ENCODE results near the gene GRIN3A. TPM values are rescaled to one million over a fixed set of nuclear protein-coding genes. Genes with fewer than 3 reads are reported as not detected.

The GRIN3A gene
- total RNA-seq, 2 donors from 2014 or later, result not detected

GRCh38 chr9:101639311-101639710 is 99.1 kb downstream of the GRIN3A start:
- DNase-seq, result no peak
- Mint-ChIP-seq H3K27me3 (peaks cover 10% of the 10 kb centered on the region), H3K36me3 (ENCODE audit: low read depth) (peaks cover 2% of the 10 kb centered on the region), H3K4me1 (no peaks in the 10 kb centered on the region), H3K4me3 (no peak overlapping the region), H3K27ac (no peak overlapping the region)
- no peaks in the 10 kb centered on the region for H3K9me3 ChIP-seq (ENCODE audit: control insufficient read depth, low read length, poor library complexity, severe bottlenecking)
- ATAC-seq, result no peak

- H3K27ac Mint-ChIP-seq, result no peak overlapping the region
- no peaks in the 10 kb centered on the region for H3K4me1 Mint-ChIP-seq
- DNase-seq (no peak), ATAC-seq (no peak)
- H3K27me3 Mint-ChIP-seq, result peaks cover 10% of the 10 kb centered on the region
- H3K36me3 Mint-ChIP-seq (ENCODE audit: low read depth), result peaks cover 2% of the 10 kb centered on the region
- no peak overlapping the region for H3K4me3 Mint-ChIP-seq
- no peaks in the 10 kb centered on the region for H3K9me3 ChIP-seq (ENCODE audit: control insufficient read depth, low read length, poor library complexity, severe bottlenecking)
Observed at GRCh38 chr9:101636247-101636646, 102.2 kb downstream of the GRIN3A start.

- ATAC-seq, result no peak
- Mint-ChIP-seq H3K4me3 (no peak overlapping the region), H3K27me3 (peaks cover 10% of the 10 kb centered on the region), H3K27ac (no peak overlapping the region), H3K36me3 (ENCODE audit: low read depth) (no peaks in the 10 kb centered on the region), H3K4me1 (no peaks in the 10 kb centered on the region)
- DNase-seq, result no peak
- no peaks in the 10 kb centered on the region for H3K9me3 ChIP-seq (ENCODE audit: control insufficient read depth, low read length, poor library complexity, severe bottlenecking)
Observed at GRCh38 chr9:101635473-101635872, 103.0 kb downstream of the GRIN3A start.

GRCh38 chr9:101634741-101635409 is 103.6 kb downstream of the GRIN3A start:
- no peaks in the 10 kb centered on the region for H3K9me3 ChIP-seq (ENCODE audit: control insufficient read depth, low read length, poor library complexity, severe bottlenecking)
- DNase-seq, result no peak
- no peak overlapping the region for H3K4me3 Mint-ChIP-seq
- H3K27ac Mint-ChIP-seq, result no peak overlapping the region
- no peak for ATAC-seq
- H3K4me1 Mint-ChIP-seq, result no peaks in the 10 kb centered on the region
- H3K27me3 Mint-ChIP-seq, result peaks cover 10% of the 10 kb centered on the region
- H3K36me3 Mint-ChIP-seq (ENCODE audit: low read depth), result no peaks in the 10 kb centered on the region

- Mint-ChIP-seq H3K27me3 (peaks cover 10% of the 10 kb centered on the region), H3K27ac (no peak overlapping the region), H3K4me1 (no peaks in the 10 kb centered on the region), H3K36me3 (ENCODE audit: low read depth) (no peaks in the 10 kb centered on the region), H3K4me3 (no peak overlapping the region)
- ATAC-seq, result no peak
- no peak for DNase-seq
- H3K9me3 ChIP-seq (ENCODE audit: control insufficient read depth, low read length, poor library complexity, severe bottlenecking), result no peaks in the 10 kb centered on the region
Observed at GRCh38 chr9:101632611-101633010, 105.8 kb downstream of the GRIN3A start.

- H3K27me3 Mint-ChIP-seq, result peaks cover 6% of the 10 kb centered on the region
- no peaks in the 10 kb centered on the region for H3K36me3 Mint-ChIP-seq (ENCODE audit: low read depth)
Observed at GRCh38 chr9:101631892-101632291, 106.6 kb downstream of the GRIN3A start.

GRCh38 chr9:101629636-101630035 is 108.8 kb downstream of the GRIN3A start:
- H3K36me3 Mint-ChIP-seq (ENCODE audit: low read depth), result no peaks in the 10 kb centered on the region
- peaks cover 6% of the 10 kb centered on the region for H3K4me1 Mint-ChIP-seq
- no peak overlapping the region for H3K27ac Mint-ChIP-seq
- DNase-seq, result no peak
- no peaks in the 10 kb centered on the region for H3K27me3 Mint-ChIP-seq
- ATAC-seq, result no peak
- no peaks in the 10 kb centered on the region for H3K9me3 ChIP-seq (ENCODE audit: control insufficient read depth, low read length, poor library complexity, severe bottlenecking)
- no peak overlapping the region for H3K4me3 Mint-ChIP-seq

More at GRCh38 chr9:101631892-101632291, 106.6 kb downstream of the GRIN3A start:
- no peak overlapping the region for H3K27ac Mint-ChIP-seq
- H3K4me1 Mint-ChIP-seq, result no peaks in the 10 kb centered on the region
- ATAC-seq (no peak), DNase-seq (no peak)
- H3K9me3 ChIP-seq (ENCODE audit: control insufficient read depth, low read length, poor library complexity, severe bottlenecking), result no peaks in the 10 kb centered on the region
- H3K4me3 Mint-ChIP-seq, result no peak overlapping the region

GRCh38 chr9:101628173-101628572 is 110.3 kb downstream of the GRIN3A start:
- H3K4me3 Mint-ChIP-seq, result no peak overlapping the region
- no peaks in the 10 kb centered on the region for H3K9me3 ChIP-seq (ENCODE audit: control insufficient read depth, low read length, poor library complexity, severe bottlenecking)
- no peak for ATAC-seq
- no peaks in the 10 kb centered on the region for H3K27me3 Mint-ChIP-seq
- H3K4me1 Mint-ChIP-seq, result peaks cover 6% of the 10 kb centered on the region
- H3K36me3 Mint-ChIP-seq (ENCODE audit: low read depth), result no peaks in the 10 kb centered on the region
- no peak for DNase-seq
- no peak overlapping the region for H3K27ac Mint-ChIP-seq

- DNase-seq, result no peak
- Mint-ChIP-seq H3K4me3 (no peak overlapping the region), H3K4me1 (peaks cover 6% of the 10 kb centered on the region), H3K36me3 (ENCODE audit: low read depth) (no peaks in the 10 kb centered on the region), H3K27ac (no peak overlapping the region), H3K27me3 (peaks cover 4% of the 10 kb centered on the region)
- no peak for ATAC-seq
- H3K9me3 ChIP-seq (ENCODE audit: control insufficient read depth, low read length, poor library complexity, severe bottlenecking), result no peaks in the 10 kb centered on the region
Observed at GRCh38 chr9:101626295-101626694, 112.2 kb downstream of the GRIN3A start.

- peaks cover 4% of the 10 kb centered on the region for H3K27me3 Mint-ChIP-seq
- DNase-seq (no peak), ATAC-seq (no peak)
Observed at GRCh38 chr9:101625876-101626275, 112.6 kb downstream of the GRIN3A start.

GRCh38 chr9:101620452-101620851 is 118.0 kb downstream of the GRIN3A start:
- H3K4me3 Mint-ChIP-seq, result no peak overlapping the region

More at GRCh38 chr9:101625876-101626275, 112.6 kb downstream of the GRIN3A start:
- no peak overlapping the region for H3K27ac Mint-ChIP-seq
- H3K36me3 Mint-ChIP-seq (ENCODE audit: low read depth), result no peaks in the 10 kb centered on the region
- peaks cover 6% of the 10 kb centered on the region for H3K4me1 Mint-ChIP-seq
- H3K4me3 Mint-ChIP-seq, result no peak overlapping the region
- H3K9me3 ChIP-seq (ENCODE audit: control insufficient read depth, low read length, poor library complexity, severe bottlenecking), result no peaks in the 10 kb centered on the region

GRCh38 chr9:101618698-101619097 is 119.7 kb downstream of the GRIN3A start:
- no peak overlapping the region for H3K4me3 Mint-ChIP-seq
- H3K27me3 Mint-ChIP-seq, result peaks cover 12% of the 10 kb centered on the region
- H3K27ac Mint-ChIP-seq, result no peak overlapping the region
- no peaks in the 10 kb centered on the region for H3K4me1 Mint-ChIP-seq
- ATAC-seq (no peak), DNase-seq (no peak)
- no peaks in the 10 kb centered on the region for H3K9me3 ChIP-seq (ENCODE audit: control insufficient read depth, low read length, poor library complexity, severe bottlenecking)
- H3K36me3 Mint-ChIP-seq (ENCODE audit: low read depth), result no peaks in the 10 kb centered on the region

More at GRCh38 chr9:101620452-101620851, 118.0 kb downstream of the GRIN3A start:
- no peak overlapping the region for H3K27ac Mint-ChIP-seq
- no peaks in the 10 kb centered on the region for H3K9me3 ChIP-seq (ENCODE audit: control insufficient read depth, low read length, poor library complexity, severe bottlenecking)
- DNase-seq, result no peak
- H3K36me3 Mint-ChIP-seq (ENCODE audit: low read depth), result no peaks in the 10 kb centered on the region
- ATAC-seq, result no peak
- H3K27me3 Mint-ChIP-seq, result peaks cover 10% of the 10 kb centered on the region
- H3K4me1 Mint-ChIP-seq, result no peaks in the 10 kb centered on the region

GRCh38 chr9:101605547-101605946 is 132.9 kb downstream of the GRIN3A start:
- Mint-ChIP-seq H3K27ac (no peak overlapping the region), H3K36me3 (ENCODE audit: low read depth) (peaks cover under 1% of the 10 kb centered on the region), H3K27me3 (peaks cover 57% of the 10 kb centered on the region), H3K4me1 (peaks cover 2% of the 10 kb centered on the region), H3K4me3 (no peak overlapping the region)
- no peak for DNase-seq
- H3K9me3 ChIP-seq (ENCODE audit: control insufficient read depth, low read length, poor library complexity, severe bottlenecking), result no peaks in the 10 kb centered on the region
- no peak for ATAC-seq

GRCh38 chr9:101604296-101604695 is 134.2 kb downstream of the GRIN3A start:
- DNase-seq, result no peak
- Mint-ChIP-seq H3K4me1 (peaks cover 2% of the 10 kb centered on the region), H3K27me3 (peaks cover 63% of the 10 kb centered on the region), H3K4me3 (no peak overlapping the region), H3K36me3 (ENCODE audit: low read depth) (peaks cover 4% of the 10 kb centered on the region), H3K27ac (no peak overlapping the region)
- no peak for ATAC-seq
- no peaks in the 10 kb centered on the region for H3K9me3 ChIP-seq (ENCODE audit: control insufficient read depth, low read length, poor library complexity, severe bottlenecking)
